Vagina (tissue), 2 donors: ENCODE measurements around the gene VTCN1.

ENCODE experiments used
- CTCF ChIP-seq, 3 experiments: fragments of 450-650 bp in 2 of 3; fragments of 200-600 bp in 1 of 3; sonication (generic) in 1 of 3; IDR thresholded peaks; one replicate each; pipeline ENCODE4 v1.5.1; 2017 to 2019; ENCODE audit warnings: antibody characterized with exemption in 3 of 3, mild to moderate bottlenecking in 2 of 3, moderate library complexity in 2 of 3
- POLR2A ChIP-seq, 2 donors: fragments of 450-650 bp; IDR thresholded peaks; one replicate each; pipeline ENCODE4 v1.6.1; 2017; ENCODE audit warnings: antibody characterized with exemption in 2 of 2, mild to moderate bottlenecking in 2 of 2, moderate library complexity in 2 of 2

DNA sequence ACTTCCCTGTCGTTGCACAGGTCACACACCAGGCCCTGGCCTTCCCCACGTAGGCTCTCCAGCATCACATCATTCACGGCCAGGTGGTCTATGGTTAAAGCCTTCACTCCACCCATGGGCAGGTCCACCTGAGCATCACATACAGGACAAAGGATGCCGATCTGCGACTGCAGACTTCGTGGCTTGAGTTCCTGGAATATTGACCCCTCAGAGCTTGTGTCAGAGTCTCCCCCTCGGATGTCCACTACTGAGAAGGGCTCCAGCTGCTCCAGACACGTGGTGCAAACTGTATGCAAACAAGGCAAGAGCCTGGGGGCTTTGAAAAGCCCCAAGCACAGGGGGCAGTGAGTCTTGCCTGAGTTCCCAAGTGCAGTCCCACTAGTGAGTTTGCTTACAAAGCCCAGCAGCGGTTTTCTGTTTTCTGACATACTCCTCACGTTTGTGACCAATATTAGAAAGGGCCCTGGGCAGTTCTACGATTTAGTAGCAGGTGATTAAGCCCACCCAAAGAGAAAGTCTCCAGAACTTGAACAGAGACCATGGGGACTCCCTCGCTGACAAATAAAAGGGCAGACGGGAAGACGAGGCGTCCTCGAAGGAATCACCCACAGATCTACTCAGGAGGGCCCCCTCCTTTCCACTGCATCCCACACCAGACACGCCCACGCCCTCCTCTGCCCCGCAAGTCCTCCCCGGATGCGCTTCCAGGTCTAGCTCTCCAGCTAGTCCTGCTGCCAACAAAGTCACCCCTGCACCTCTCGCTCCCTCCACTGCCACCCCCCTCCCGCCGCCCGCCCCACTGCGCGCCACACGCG lies 89.7 kb downstream of the VTCN1 start:
- TF ChIP-seq POLR2A (IDR thresholded peaks at IDR 0.05), result no peak
- no peak for TF ChIP-seq CTCF (IDR thresholded peaks at IDR 0.05)
